Ammon's horn (tissue), 1 donor: ENCODE data around the gene NKX6-2.
"Not testable (repeated sequence)": the region's sequence is repeated elsewhere in the genome, so short reads cannot be mapped to it uniquely, and the experiment has no call there.

ENCODE experiments used
- DNase-seq: peaks from one replicate; pipeline ENCODE4 v3.0.0-alpha.2; 2016; ENCODE audit warnings: low spot score

Gene NKX6-2

DNA sequence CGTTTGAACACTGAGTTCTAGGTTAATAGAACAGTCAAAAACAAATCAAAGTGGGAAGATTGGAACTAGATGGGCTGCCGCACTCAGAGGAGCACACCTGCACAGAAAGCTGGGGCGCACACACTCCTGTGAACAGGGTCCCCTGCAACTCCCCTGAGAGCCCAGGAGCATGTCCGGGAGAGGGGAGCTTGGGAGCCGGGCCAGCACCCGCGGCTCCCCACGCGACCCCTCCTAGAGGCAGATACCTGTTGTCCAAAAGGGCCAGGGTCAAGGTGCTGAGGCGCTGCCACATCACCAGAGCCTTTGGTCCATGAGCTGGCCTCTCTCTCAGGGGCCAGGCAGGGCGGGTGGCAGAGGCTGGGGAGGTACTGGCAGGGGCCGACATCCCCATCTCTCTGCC lies 5.6 kb downstream of the NKX6-2 start:
- no peak for DNase-seq

DNA sequence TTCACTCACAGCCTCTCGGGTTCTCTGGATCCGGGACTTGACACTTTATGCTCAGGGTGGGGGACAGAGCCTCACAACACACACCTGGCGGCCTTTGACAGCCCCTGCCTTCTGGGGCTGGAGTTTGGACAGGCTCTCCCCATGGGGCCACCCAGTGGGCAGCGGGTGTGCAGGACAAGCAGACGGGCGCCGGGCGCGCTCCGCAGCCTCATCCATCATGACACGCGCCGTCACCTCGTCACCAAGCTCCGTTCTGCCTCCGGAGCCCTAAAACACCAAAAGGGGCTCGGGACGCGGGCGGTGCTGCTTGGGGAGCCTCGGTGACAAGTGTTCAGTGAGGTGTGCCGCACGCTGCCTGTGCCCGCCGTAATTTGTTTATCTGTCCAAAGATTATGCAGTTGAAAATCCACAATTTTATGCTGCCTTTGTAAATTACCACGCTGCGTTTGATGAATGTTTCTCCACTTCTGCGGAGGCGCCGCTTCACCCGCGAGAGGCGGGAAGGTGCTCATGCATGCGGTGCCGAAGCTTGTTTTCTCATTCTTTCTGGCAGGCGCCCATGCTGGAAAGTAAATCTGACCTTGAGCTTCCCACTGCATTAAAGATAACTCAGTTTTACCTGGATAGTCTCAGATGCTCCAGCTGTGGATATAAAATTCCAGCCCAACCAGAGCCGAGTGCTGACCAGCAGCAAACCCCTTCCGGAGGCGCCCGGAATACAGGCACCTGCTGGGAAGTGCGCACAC lies 6.2 kb downstream of the NKX6-2 start:
- no peak for DNase-seq

DNA sequence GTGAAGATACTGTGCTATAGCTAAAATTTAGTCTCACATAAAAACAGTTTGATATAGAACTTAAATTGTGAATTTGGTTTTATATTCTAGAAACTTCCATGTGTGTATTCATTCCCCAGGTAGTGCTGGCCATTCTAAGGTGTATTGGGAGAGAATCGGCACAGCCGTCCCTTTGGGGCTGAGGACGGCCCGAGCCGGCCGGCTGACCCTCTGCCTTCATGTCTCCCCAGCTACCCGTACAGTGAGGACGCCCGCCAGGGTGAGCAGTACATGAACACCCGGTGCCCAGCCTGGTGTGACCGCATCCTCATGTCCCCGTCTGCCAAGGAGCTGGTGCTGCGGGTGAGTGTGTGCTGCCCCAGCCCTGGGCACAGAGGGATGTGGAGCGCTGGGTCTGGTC lies 8.5 kb downstream of the NKX6-2 start:
- no peak for DNase-seq

DNA sequence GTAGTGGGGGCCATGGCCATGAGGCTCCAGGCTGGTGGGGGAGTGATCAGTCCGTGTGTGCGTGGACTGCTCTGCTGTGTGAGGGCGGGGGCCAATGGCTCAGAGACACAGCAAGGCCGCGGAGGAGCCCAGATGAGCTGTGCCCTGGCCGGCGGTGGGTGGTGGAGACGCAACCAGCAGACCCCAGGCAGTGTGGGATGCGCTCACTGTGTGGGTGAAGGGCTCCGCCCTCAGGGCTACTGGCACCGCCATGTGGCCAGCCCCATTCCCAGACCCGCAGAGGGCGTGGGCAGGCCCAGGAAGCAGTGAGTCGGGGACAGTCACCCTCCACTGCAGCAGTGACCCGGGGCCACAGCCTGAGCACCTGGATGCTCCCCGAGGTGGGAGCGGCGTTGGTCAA lies 9.1 kb downstream of the NKX6-2 start:
- no peak for DNase-seq

DNA sequence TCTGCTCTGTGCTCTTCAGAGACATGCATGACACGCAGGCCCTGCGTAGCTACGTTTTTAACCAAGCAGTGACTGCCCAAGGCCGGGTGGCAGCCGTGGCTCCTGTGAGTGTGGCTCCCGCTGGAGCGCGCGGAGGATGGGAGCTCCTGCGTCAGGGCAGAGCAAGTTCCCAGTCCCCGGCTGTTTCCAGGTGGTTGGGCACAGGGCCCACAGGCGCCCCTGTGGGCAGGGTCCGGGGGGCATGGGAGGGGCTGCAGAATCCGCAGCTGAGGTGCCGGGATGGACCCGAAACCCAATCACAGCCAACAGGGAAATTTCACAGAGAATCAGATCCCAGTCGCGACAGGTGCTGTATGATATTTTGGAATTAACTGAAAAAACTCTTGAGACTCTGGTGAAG lies 9.8 kb downstream of the NKX6-2 start:
- no peak for DNase-seq

DNA sequence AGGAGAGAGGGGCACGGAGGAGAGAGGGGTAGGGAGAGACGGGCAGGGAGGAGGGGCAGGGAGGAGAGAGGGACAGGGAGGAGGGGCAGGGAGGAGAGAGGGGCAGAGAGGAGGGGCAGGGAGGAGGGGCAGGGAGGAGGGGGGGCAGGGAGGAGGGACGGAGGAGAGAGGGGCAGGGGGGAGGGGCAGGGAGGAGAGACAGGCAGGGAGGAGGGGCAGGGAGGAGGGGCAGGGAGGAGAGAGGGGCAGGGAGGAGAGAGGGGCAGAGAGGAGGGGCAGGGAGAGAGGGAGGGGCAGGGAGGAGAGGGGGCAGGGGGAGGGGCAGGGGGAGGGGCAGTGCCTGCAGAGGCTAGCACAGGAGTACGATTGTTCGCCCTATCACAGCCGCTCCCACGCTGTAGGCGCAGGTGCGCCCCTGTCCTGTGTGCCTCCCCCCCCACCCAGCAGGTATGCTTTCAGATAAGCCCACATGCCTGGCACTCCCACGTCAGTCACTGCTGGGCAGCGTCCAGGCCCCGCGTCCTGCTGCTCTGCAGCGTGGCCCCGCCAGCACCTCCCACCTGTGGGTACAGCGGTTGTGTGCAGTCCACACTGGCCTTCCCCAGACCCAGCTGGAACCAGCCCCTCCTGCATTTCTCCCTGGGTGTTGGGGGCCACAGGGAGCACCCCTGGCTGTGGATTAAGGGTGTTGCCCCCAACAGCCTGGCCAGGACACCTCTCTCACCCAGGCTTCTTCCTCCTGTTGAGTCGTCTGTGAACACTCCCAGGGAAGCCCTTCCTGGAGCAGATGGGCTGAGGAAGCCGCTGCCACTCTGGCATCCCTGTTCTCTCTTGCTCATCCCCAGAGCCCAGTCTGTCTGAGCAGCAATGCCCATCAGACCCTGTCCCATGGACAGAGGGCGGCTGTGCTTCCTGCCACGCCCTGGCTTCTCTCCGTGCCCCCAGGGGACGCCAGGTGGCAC lies 10.8 kb downstream of the NKX6-2 start:
- DNase-seq, result peak; percentile 97

DNA sequence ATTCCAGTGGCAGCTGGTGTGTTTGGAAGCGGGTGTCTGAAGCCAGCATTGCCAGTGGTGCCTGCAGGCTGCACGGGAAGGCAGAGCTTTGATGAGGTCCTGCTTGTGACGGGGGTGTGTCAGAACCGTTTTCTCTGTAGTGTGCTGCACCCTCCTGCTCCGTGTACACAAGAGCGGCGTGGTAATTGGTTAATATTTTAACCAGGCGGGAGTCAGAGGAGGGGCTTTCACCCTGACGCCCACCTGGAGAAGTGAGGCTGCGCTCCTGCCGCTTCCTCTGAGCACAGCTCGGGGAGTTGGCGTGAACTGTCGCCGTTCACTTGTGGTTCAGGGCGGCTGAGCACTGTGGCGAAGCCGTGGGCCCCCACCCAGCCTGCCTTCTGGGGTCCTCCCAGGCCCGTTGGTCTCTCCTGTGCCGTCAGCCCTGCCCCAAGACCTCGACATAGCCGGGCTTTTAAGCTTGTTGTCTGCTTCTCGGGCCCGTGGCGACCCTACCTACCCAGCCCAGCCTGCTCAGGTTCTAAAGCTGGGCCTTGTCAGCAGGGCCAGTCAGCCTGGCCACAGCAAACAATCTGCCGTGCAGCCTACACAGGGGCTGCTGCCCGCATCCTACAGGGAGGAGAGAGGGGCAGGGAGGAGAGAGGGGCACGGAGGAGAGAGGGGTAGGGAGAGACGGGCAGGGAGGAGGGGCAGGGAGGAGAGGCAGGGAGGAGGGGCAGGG lies 11.6 kb downstream of the NKX6-2 start:
- no peak for DNase-seq

DNA sequence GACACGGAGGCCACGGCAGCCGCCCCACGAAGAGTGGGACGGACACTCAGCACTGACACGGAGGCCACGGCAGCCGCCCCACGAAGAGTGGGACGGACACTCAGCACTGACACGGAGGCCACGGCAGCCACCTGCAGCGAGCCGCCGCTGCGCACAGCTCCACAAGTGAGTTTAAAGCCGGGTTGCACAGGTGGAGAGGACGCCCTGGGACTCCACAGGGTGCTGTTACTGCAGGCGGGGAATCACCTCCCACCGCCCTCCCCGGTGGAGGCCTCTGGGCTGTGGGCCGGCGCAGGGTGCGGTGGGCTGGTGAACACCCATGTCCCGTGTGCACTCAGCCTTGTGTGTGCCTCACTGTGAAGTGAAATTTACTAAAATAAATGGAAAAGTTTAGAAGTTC lies 13.1 kb downstream of the NKX6-2 start:
- not testable (repeated sequence) for DNase-seq

DNA sequence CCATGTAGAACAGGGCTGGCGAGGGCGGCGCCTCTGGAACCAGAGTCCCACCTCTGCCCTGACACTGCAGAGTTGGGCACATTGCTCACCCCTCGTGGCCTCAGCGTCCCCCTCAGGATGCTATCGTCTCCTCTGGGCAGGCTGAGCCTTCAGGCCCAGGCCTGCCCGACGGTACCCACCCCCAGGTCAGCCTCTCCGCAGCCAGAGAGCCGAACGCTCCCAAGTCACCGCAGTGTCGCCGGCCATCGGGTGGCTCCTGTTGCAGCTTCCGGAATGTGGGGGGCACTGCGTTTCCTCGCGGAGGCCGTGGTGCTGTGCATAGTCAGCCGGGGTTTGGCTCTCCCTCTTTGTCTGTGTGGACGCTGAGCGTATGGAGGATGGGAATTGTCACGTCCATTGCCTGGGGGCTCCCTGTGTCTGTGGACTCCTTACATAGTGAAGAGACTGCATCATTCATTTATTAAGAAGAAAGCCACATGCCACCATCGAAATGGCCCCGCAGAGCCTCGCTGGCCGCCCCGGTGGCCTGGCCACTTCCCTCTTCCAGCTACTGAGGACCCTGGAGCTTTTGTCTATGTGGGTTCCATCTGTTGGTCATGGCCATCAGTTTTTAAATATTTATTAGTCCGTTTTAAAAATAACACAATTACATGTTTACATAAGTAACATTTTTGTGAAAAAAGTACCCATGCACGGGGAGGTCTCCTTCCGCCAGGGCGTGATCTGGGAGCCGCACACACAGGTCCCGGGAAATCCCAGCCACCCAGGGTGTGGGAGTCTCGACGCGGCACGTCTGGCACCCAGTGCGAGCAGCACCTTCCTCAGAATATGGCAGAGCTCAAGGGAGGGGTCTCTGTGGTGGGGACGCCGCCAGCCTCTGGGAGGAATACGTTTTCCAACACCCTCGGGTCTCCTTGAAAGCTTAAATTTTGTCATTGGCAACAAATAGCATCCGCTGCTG lies 15.6 kb downstream of the NKX6-2 start:
- DNase-seq, result no peak

DNA sequence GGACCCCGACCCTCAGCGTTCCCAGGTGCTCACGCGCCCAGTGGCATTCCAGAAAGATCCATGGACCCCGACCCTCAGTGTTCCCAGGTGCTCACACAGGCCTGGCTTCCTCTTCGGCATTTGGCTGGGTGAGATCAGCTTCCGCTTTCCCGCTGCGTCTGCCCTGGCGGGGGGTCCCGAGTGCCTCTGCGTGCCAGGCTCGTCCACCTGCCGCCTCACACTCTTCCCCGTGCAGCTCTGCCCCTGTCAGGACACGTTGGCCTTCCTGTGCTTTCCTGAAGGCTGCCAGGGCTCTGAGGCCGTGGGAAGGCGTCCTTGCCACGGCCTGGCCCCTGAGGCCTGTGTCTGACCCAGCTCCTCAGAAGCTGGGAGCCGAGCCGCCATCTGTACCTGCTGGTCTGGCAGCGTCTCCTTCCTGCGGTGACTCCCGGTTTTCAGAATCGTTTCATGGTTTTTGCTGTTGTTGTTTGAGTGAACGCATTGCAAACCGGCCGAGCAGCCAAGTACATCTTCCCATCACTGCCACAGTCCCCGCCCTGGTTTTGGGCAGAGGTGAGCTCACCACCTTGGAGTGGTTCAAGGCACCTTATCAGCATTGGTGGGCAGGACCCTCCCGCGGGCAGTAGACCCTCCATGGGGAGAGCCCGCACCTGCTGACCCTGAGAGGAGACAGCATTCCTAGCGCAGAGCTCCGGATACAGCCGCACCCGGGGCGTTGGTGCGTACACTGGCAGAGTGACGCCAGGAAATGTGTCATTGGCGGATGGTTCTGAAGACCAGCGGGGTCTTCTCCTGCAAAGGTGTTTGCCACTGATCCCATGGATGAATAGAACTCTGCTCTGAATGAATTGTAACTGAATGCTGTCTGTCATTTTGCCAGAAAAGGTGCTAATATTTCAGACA lies 17.4 kb downstream of the NKX6-2 start:
- DNase-seq, result no peak

DNA sequence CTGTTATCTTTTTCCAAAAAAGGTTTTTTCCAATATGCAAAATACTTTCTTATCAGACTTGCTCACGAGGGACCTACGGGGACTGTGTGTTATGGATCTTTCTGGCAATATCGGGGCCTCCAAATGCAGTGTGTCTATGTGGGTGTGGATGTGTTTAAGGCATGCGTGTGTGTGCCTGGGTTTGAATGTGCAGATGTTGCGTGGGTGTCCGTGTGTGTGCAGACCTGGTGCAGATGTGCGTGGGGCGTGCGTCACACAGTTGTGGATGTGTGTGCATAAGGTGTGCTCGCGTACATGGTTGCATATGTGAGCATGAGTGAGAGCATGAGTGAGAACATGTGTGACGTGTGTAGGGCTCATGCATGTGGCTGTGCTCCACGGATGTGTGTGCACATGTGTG lies 19.7 kb downstream of the NKX6-2 start:
- no peak for DNase-seq

DNA sequence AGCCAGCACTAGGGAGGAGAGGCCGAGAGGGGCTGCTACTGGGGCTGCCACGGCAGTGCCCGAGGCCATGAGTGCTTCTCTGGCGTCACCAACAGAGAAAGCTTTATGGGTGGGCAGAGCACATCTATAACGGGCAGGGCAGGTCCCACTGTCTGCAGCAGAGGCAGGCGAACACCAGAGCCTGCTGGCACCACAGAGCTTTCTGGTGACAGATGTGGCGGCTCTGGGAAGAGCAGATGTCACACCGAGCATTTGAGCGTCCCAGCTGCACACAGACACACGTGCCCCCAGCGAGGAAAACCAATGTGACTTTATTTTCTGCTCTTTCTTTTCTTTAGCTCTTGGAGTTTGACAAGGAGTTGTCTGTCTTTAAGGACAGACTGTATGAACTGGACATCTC lies 20.5 kb downstream of the NKX6-2 start:
- DNase-seq, result peak; percentile 73

DNA sequence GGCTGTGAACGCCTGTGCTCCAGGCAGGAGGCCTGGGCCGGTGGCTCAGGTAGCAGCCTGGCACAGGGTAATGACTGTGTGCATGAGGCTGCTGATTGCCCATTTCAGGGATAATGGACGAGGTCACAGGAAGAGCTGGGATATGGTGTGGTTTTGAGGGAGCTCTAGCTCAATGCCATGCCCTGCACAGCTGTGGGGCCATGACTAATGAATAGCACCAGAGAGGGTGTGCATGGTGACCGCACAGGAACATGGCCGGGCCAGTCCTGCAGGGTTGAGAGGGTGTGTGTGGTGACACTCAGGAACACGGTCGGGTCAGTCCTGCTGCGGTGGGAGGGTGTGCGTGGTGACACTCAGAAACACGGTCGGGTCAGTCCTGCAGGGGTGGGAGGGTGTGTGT lies 21.8 kb downstream of the NKX6-2 start:
- DNase-seq, result no peak

DNA sequence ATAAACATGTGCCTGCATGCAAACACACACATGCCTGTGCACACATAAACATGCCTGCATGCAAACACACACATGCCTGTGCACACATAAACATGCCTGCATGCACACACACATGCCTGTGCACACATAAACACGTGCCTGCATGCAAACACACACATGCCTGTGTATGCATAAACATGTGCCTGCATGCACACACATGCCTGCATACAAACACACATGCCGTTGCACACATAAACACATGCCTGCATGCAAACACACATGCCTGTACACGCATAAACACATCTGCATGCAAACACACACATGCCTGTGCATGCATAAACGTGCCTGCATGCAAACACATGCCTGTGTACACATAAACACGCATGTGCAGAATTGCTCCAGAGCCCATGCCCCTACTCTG lies 22.4 kb downstream of the NKX6-2 start:
- DNase-seq, result no peak

DNA sequence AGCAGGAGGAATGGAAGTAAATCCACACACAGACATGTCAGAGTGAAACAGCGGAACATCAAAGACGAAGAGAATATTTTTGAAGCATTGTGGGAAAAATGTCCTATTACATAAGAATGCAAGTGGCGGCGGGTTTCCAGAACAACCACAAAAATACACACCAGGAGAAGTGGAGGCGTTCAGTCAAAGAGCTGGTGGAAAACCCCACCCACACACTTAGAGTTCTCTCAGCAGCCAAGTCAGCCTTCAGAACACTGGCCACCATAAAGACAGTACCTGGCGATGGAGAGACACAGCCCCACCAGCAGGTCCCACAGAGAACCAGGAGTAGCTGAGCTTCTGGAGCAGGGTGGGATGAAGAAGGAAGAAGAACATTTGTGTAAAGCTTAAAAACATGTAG lies 23.7 kb downstream of the NKX6-2 start:
- DNase-seq, result peak; percentile 43

DNA sequence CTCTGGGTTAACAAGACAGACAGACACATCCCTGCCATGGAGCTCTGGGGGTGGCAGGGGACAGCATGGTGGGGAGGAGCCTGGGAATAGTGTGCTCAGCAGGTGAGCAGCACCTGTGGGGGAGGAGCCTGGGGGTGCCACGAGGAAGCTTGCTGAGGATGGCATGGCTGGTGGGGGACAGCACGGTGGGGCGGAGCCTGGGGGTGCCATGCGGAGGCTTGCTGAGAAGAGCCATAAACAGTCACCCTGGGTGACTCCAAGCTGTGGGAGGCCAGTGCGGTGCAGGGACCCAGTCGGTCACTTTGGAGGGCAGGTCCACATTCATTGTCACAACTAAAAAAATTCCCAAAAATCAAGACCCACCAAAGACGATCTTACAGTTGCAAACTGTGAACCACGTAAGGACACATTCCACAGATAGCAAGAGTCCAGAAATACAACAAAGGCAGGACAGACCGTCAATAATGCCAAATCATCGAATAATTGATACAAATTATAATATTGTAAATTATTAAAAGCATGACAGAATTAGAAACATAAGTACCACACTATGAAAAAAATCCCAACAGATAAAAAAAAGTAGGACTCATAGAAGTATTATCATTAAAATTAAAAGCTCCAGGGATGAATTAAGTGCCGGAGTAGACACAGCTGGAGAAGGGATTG lies 24.4 kb downstream of the NKX6-2 start:
- no peak for DNase-seq

DNA sequence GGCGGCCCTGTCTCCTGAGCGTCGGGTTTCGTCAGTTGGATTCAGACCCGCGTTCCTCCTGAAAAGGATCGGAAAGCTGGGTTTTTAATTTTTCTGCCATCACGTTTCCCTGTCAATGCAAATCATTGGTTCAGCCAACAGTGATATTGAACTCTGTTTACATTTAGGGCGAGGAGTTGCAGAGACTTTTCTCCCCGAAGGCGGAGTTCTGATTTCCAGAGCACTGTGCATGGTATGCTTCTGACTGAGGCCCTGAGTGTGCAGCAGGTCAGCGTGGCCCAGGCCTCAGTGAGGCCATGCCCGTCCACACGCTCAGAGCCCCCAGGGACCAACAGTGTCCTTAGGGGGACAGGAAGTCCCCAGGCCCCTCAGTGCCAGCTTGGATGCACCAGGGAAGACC lies 27.1 kb downstream of the NKX6-2 start:
- DNase-seq, result no peak

DNA sequence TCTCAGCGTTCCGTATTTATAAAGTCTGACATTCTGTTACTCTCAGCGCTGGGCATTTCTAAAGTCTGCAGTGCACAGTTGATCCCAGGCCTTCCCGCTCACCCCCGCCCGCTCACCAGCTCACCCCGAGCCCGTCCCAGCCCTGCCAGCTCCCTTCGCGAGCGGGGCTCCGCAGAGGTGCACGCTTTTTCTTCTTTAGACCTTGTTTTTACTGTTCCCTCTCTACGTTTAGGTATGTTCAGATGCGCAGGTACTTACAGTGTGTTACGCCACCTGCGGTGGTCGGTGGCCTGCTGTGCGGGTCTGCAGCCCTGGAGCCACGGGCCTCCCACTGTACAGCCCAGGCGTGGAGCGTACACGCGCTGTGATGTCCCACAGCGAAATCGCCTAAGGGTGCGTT lies 28.8 kb downstream of the NKX6-2 start:
- DNase-seq, result no peak

DNA sequence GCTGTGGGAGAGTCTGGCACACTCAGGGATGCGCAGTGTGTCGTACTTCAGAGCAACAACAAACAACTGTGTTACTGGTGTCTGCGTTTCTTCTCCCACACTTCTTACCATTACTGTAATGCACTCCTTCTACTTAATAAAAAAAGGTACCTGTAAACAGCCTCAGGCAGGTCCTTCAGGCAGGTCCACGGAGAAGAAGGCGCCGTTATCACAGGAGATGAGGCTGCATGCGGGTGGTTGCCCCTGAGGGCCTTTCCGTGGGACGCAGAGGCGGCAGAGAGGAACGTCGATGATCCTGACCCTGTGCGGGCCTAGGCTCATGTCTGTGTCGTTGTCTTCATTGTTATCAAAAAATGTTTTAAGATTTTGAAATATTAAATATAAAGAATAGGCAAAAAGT lies 29.4 kb downstream of the NKX6-2 start:
- DNase-seq, result no peak

DNA sequence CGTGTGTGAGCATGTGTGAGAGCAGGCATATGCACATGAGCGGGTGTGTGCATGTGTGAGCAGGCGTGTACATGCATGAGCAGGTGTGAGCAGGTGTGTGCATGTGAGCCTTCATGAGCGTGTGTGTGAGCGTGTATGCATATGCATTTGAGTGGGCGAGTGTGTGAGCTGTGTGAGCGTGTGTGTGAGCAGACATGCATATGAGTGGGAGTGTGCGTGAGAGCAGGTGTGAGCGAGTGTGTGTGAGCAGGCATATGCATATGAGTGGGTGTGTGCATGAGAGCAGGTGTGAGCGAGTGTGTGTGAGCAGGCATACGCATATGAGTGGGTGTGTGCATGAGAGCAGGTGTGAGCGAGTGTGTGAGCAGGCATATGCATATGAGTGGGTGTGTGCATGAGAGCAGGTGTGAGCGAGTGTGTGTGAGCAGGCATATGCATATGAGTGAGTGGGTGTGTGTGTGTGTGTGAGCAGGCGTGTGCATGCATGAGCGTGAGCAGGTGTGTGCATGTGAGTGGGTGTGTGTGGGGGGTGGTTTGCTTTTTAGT lies 30.7 kb downstream of the NKX6-2 start:
- no peak for DNase-seq
